GM10248 (cell line): Measurements from ENCODE around the gene THAP4.

Experiments used
- CTCF ChIA-PET: fragments of 300-600 bp; sonication (Branson Sonifier 250); formaldehyde crosslinking; extraction: SDS; loops from one replicate; lab custom pipeline; 2021; ENCODE audit warnings: antibody characterized with exemption; lab: Yijun Ruan, JAX
- POLR2A ChIA-PET: fragments of 350-650 bp; sonication (Branson Sonifier 250); formaldehyde crosslinking; extraction: SDS; loops from one replicate; lab custom pipeline; 2020; ENCODE audit warnings: antibody characterized with exemption; lab: Yijun Ruan, JAX
- DNase-seq: peaks from one replicate; pipeline ENCODE4 v3.0.0; 2012; ENCODE audit errors: extremely low spot score
- CTCF ChIP-seq: IDR thresholded peaks from 2 replicates; pipeline ENCODE4 v1.5.1; 2012; ENCODE audit warnings: mild to moderate bottlenecking, low read depth; ENCODE audit errors: extremely low read depth, missing control alignments, control extremely low read depth

THAP4 gene

GRCh38 chr2:241637018-241637794 is at the start of gene THAP4, which contains the start of gene ATG4B:
TSS of gene THAP4 (minus strand) at chr2:241637158. CDS start at chr2:241637017, 141 bp downstream.
TSS of gene ATG4B (plus strand) at chr2:241637693. CDS start at chr2:241637715, 22 bp downstream.
- DNase-seq, result peak; percentile 93
- ChIA-PET POLR2A (interaction anchor here (0.9 kb wide), 1 partner anchor 55 kb away, joined by 4 read pairs; no protein-coding TSS in a partner anchor), CTCF (no interaction called here)
- no peak for TF ChIP-seq CTCF

- CTCF ChIA-PET, result interaction anchor here (0.6 to 3.7 kb wide), 9 partner anchors 13 to 192 kb away, joined by 3 to 13 read pairs (median 3); no protein-coding TSS in a partner anchor
- DNase-seq, result no peak
- POLR2A ChIA-PET, result interaction anchor here (0.8 to 1.5 kb wide), 3 partner anchors 12 to 16 kb away, joined by 8 to 12 read pairs (median 8); partner anchors contain the start of gene ING5
- TF ChIP-seq CTCF, result no peak
Observed at GRCh38 chr2:241686324-241686649, 49.3 kb upstream of the THAP4 start.

- DNase-seq, result no peak
- ChIA-PET CTCF (interaction anchor here (0.9 kb wide), 1 partner anchor 21 kb away, joined by 3 read pairs; no protein-coding TSS in a partner anchor), POLR2A (no interaction called here)
- TF ChIP-seq CTCF, result no peak
Observed at GRCh38 chr2:241680827-241681599, 44.1 kb upstream of the THAP4 start.

- no peak for DNase-seq
- ChIA-PET POLR2A (no interaction called here), CTCF (interaction anchor here (0.9 to 1.1 kb wide), 2 partner anchors 20 to 829 kb away, joined by 3 to 4 read pairs; no protein-coding TSS in a partner anchor)
- no peak for TF ChIP-seq CTCF
Observed at GRCh38 chr2:241680044-241680443, 43.1 kb upstream of the THAP4 start.

GRCh38 chr2:241678784-241679540 is 42.0 kb upstream of the THAP4 start:
- DNase-seq, result no peak
- CTCF ChIA-PET, result interaction anchor here (1.1 kb wide), 2 partner anchors 24 to 828 kb away, joined by 3 to 4 read pairs; no protein-coding TSS in a partner anchor
- no peak for TF ChIP-seq CTCF
- POLR2A ChIA-PET, result no interaction called here
